ENCODE data around the gene SKAP2.
A peak's percentile ranks its signal among the peaks of the same experiment; 100 is the strongest.

The SKAP2 gene

GRCh38 chr7:26705567-26705966 is 158.8 kb downstream of the SKAP2 start:
- Mint-ChIP-seq H3K9me3 (no peaks in the 10 kb centered on the region), H3K36me3 (peaks cover 10 to 17% of the 10 kb centered on the region in 2 donors), H3K27me3 (no peaks in the 10 kb centered on the region), H3K4me3 (no peak overlapping the region), H3K27ac (no peak overlapping the region), H3K4me1 (peaks cover 5 to 9% of the 10 kb centered on the region in 2 donors)
- ATAC-seq (replicated peaks) (no peak), DNase-seq (no peak)

GRCh38 chr7:26704786-26705185 is 159.6 kb downstream of the SKAP2 start:
- Mint-ChIP-seq H3K27ac (no peak overlapping the region), H3K27me3 (no peaks in the 10 kb centered on the region), H3K4me3 (no peak overlapping the region), H3K4me1 (peaks cover 2 to 9% of the 10 kb centered on the region in 2 donors), H3K9me3 (no peaks in the 10 kb centered on the region), H3K36me3 (peaks cover 7 to 12% of the 10 kb centered on the region in 2 donors)
- DNase-seq: no peak
- no peak for ATAC-seq (replicated peaks)

GRCh38 chr7:26704036-26704435 is 160.4 kb downstream of the SKAP2 start:
- peaks cover 0 to 1% of the 10 kb centered on the region in 2 donors for H3K4me1 Mint-ChIP-seq
- H3K4me3 Mint-ChIP-seq: no peak overlapping the region
- peaks cover 7 to 12% of the 10 kb centered on the region in 2 donors for H3K36me3 Mint-ChIP-seq
- no peak for ATAC-seq (replicated peaks)
- no peaks in the 10 kb centered on the region for H3K27me3 Mint-ChIP-seq
- no peak overlapping the region for H3K27ac Mint-ChIP-seq
- no peak for DNase-seq
- H3K9me3 Mint-ChIP-seq: no peaks in the 10 kb centered on the region

GRCh38 chr7:26700893-26701292 is 163.5 kb downstream of the SKAP2 start:
- Mint-ChIP-seq H3K4me1 (no peaks in the 10 kb centered on the region), H3K27ac (no peak overlapping the region), H3K4me3 (no peak overlapping the region), H3K36me3 (peaks cover 8 to 9% of the 10 kb centered on the region in 2 donors), H3K27me3 (no peaks in the 10 kb centered on the region), H3K9me3 (no peaks in the 10 kb centered on the region)
- no peak for DNase-seq
- ATAC-seq (replicated peaks): no peak

DNA sequence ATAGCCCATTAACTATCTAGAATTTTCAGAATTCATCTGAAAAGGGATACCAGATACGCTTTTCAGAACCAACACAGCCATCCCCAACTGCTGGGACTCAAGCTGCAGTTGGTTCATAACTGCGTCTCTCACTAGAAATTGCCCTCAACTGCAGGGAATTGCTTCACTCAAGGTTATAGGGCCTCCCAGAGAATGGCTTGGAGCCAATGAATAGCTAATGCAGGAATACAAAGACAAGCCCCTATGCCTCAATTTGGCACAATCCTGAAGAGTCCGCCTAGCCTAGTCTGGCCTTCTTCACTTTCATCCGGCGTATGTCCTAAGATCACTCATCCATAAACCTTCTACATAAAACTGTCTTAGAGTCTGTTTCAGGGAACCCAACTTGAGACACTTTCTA is 164.0 kb downstream of the SKAP2 start:
- Mint-ChIP-seq H3K4me3 (no peak overlapping the region), H3K27ac (no peak overlapping the region), H3K27me3 (no peaks in the 10 kb centered on the region), H3K36me3 (peaks cover 12 to 13% of the 10 kb centered on the region in 2 donors), H3K4me1 (peaks cover 0 to 5% of the 10 kb centered on the region in 2 donors), H3K9me3 (no peaks in the 10 kb centered on the region)
- DNase-seq (no peak), ATAC-seq (replicated peaks) (no peak)

- DNase-seq (no peak), ATAC-seq (replicated peaks) (no peak)
- Mint-ChIP-seq H3K9me3 (no peaks in the 10 kb centered on the region), H3K27ac (no peak overlapping the region), H3K27me3 (no peaks in the 10 kb centered on the region), H3K36me3 (peaks cover 12 to 13% of the 10 kb centered on the region in 2 donors), H3K4me1 (peaks cover 0 to 5% of the 10 kb centered on the region in 2 donors), H3K4me3 (no peak overlapping the region)
These were observed 164.6 kb downstream of the SKAP2 start for GRCh38 chr7:26699766-26700165.

DNA sequence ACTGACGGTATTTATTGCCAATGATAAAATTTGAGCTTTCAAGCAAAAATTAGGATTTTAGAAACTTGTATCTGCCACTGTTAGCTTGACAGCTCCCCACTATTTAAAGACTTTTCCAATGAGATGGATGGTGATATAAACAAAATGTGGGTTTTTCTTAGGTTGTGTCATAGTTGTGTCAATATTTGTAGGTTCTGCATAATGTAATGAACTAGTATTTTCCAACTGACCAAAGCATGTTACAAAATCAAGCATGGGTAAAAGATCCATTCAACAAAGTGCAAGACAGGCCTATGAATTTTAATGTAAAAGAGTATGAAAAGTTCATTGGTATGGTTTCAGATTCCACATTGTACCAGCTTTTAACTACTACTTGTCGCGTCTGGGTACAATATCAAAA is 165.6 kb downstream of the SKAP2 start:
- DNase-seq (no peak), ATAC-seq (replicated peaks) (no peak)
- peaks cover 0 to 5% of the 10 kb centered on the region in 2 donors for H3K4me1 Mint-ChIP-seq
- H3K4me3 Mint-ChIP-seq: no peak overlapping the region
- no peak overlapping the region for H3K27ac Mint-ChIP-seq
- H3K27me3 Mint-ChIP-seq: no peaks in the 10 kb centered on the region
- no peaks in the 10 kb centered on the region for H3K9me3 Mint-ChIP-seq
- peaks cover 11 to 12% of the 10 kb centered on the region in 2 donors for H3K36me3 Mint-ChIP-seq

DNA sequence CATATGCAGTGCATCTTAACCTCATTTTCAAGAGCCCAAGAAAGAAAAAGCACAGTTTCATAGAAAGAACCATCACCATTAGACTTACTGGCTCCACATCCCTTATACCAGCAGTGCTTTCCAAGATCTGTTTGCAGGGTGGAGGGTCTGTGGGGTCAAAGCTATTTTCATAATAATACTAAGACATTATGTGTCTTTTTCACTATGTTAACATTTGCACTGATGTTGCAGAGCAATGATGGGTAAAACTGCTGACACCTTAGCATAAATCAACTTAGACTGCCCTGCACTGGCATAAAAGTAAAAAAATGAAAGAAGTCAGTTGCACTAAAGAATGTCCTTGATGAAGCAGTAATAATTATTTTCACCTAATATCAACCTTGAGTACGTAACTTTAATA is 166.2 kb downstream of the SKAP2 start:
- H3K27ac Mint-ChIP-seq: no peak overlapping the region
- peaks cover 0 to 5% of the 10 kb centered on the region in 2 donors for H3K4me1 Mint-ChIP-seq
- peaks cover 11 to 12% of the 10 kb centered on the region in 2 donors for H3K36me3 Mint-ChIP-seq
- no peaks in the 10 kb centered on the region for H3K27me3 Mint-ChIP-seq
- DNase-seq (no peak), ATAC-seq (replicated peaks) (no peak)
- H3K4me3 Mint-ChIP-seq: no peak overlapping the region
- H3K9me3 Mint-ChIP-seq: no peaks in the 10 kb centered on the region

DNA sequence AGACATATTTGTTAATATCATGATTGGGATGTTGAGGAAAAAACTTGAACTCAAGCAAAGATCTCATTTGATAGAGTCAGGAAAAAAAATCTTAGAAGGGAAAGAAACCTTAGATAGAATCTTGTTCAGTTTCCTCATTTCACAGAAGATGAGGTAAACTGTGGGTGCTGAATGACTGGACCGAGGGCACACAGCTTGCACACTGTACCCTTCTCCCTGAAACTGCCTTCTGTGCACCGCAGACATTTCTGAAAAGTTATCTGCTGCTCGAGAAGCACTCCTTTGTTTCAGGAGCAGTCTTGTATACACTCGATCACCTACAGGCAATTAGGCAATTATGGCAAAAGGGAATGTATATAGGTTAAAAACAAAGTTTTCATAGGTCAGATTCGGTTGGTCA is 167.4 kb downstream of the SKAP2 start:
- ATAC-seq (replicated peaks) (peak; percentile 57 to 74), DNase-seq (no peak)
- no peak overlapping the region for H3K27ac Mint-ChIP-seq
- peaks cover under 1 to 6% of the 10 kb centered on the region in 2 donors for H3K4me1 Mint-ChIP-seq
- H3K27me3 Mint-ChIP-seq: no peaks in the 10 kb centered on the region
- H3K36me3 Mint-ChIP-seq: peaks cover 7 to 9% of the 10 kb centered on the region in 2 donors
- H3K4me3 Mint-ChIP-seq: no peak overlapping the region
- no peaks in the 10 kb centered on the region for H3K9me3 Mint-ChIP-seq

GRCh38 chr7:26696161-26696560 is 168.2 kb downstream of the SKAP2 start:
- DNase-seq (no peak), ATAC-seq (replicated peaks) (no peak)
- Mint-ChIP-seq H3K9me3 (no peaks in the 10 kb centered on the region), H3K27ac (no peak overlapping the region), H3K4me3 (no peak overlapping the region), H3K36me3 (peaks cover 6 to 8% of the 10 kb centered on the region in 2 donors), H3K27me3 (no peaks in the 10 kb centered on the region), H3K4me1 (peaks cover 7 to 13% of the 10 kb centered on the region in 2 donors)

- no peak overlapping the region for H3K27ac Mint-ChIP-seq
- no peaks in the 10 kb centered on the region for H3K27me3 Mint-ChIP-seq
- H3K4me1 Mint-ChIP-seq: peaks cover 7 to 17% of the 10 kb centered on the region in 2 donors
- DNase-seq (no peak), ATAC-seq (replicated peaks) (no peak)
- H3K36me3 Mint-ChIP-seq: peaks cover 6 to 8% of the 10 kb centered on the region in 2 donors
- H3K9me3 Mint-ChIP-seq: no peaks in the 10 kb centered on the region
- no peak overlapping the region for H3K4me3 Mint-ChIP-seq
These were observed 169.7 kb downstream of the SKAP2 start for GRCh38 chr7:26694713-26695112.

GRCh38 chr7:26694141-26694540 is 170.2 kb downstream of the SKAP2 start:
- no peaks in the 10 kb centered on the region for H3K9me3 Mint-ChIP-seq
- no peak overlapping the region for H3K4me3 Mint-ChIP-seq
- DNase-seq: no peak
- no peaks in the 10 kb centered on the region for H3K27me3 Mint-ChIP-seq
- H3K27ac Mint-ChIP-seq: no peak overlapping the region
- ATAC-seq (replicated peaks): no peak
- H3K36me3 Mint-ChIP-seq: peaks cover 6 to 8% of the 10 kb centered on the region in 2 donors
- H3K4me1 Mint-ChIP-seq: peaks cover 10 to 23% of the 10 kb centered on the region in 2 donors

GRCh38 chr7:26691886-26692285 is 172.5 kb downstream of the SKAP2 start:
- DNase-seq (no peak), ATAC-seq (replicated peaks) (no peak)
- H3K27ac Mint-ChIP-seq: no peak overlapping the region
- H3K36me3 Mint-ChIP-seq: peaks cover 4 to 8% of the 10 kb centered on the region in 2 donors
- peaks cover 17 to 34% of the 10 kb centered on the region in 2 donors for H3K4me1 Mint-ChIP-seq
- H3K27me3 Mint-ChIP-seq: no peaks in the 10 kb centered on the region
- no peaks in the 10 kb centered on the region for H3K9me3 Mint-ChIP-seq
- H3K4me3 Mint-ChIP-seq: no peak overlapping the region

- no peak for ATAC-seq (replicated peaks)
These were observed 173.0 kb downstream of the SKAP2 start for GRCh38 chr7:26691406-26691805.

GRCh38 chr7:26690135-26690805 is 174.1 kb downstream of the SKAP2 start:
- Mint-ChIP-seq H3K36me3 (peaks cover 0 to 4% of the 10 kb centered on the region in 2 donors), H3K27ac (no peak overlapping the region), H3K4me3 (no peak overlapping the region), H3K27me3 (no peaks in the 10 kb centered on the region), H3K4me1 (peaks cover 17 to 29% of the 10 kb centered on the region in 2 donors), H3K9me3 (no peaks in the 10 kb centered on the region)
- no peak for DNase-seq
- no peak for ATAC-seq (replicated peaks)

More at GRCh38 chr7:26691406-26691805, 173.0 kb downstream of the SKAP2 start:
- H3K9me3 Mint-ChIP-seq: no peaks in the 10 kb centered on the region
- DNase-seq: no peak
- H3K4me1 Mint-ChIP-seq: peaks cover 17 to 34% of the 10 kb centered on the region in 2 donors
- H3K27me3 Mint-ChIP-seq: no peaks in the 10 kb centered on the region
- H3K27ac Mint-ChIP-seq: no peak overlapping the region
- peaks cover 4 to 8% of the 10 kb centered on the region in 2 donors for H3K36me3 Mint-ChIP-seq
- no peak overlapping the region for H3K4me3 Mint-ChIP-seq

Measured in stimulated activated naive B cell treated with anti-CD40 and anti-IgM and Interleukin-4, amounts not matched to agents 10 μg/mL and 1 μg/mL and 100 μg/mL, for 72 hours (primary cell).